H1 (cell line): ENCODE data around the gene SLC43A1. TPM values are rescaled to one million over a fixed set of nuclear protein-coding genes. Genes with fewer than 3 reads are reported as not detected.
A peak's percentile ranks its signal among the peaks of the same experiment; 100 is the strongest.

ENCODE experiments used
- CTCF ChIA-PET: fragments of 300-600 bp; sonication (Branson Sonifier 250); formaldehyde crosslinking; loops from one replicate; lab custom pipeline; 2021; ENCODE audit not compliant: partially characterized antibody; lab: Charles Lee
- POLR2A ChIA-PET: fragments of 300-600 bp; sonication (Branson Sonifier 250); formaldehyde crosslinking; loops from one replicate; lab custom pipeline; 2021; ENCODE audit warnings: inconsistent platforms; ENCODE audit not compliant: partially characterized antibody; lab: Charles Lee
- DNase-seq, 2 experiments: peaks; one replicate each; pipeline versions ENCODE4 v3.0.0 to v3.0.0-alpha.2; 2010 to 2022; ENCODE audit warnings: low spot score in 2 of 2, low read depth in 1 of 2, mixed read lengths in 1 of 2
- FAIRE-seq: peaks from 2 replicates; lab custom pipeline; 2011; peaks lifted over from hg19 to GRCh38; lab: Jason Lieb, UNC
- H2AFZ ChIP-seq: 2 replicates; pipeline ENCODE4 v1.8.1; 2012; ENCODE audit warnings: low read length, inconsistent platforms
- H2AK5ac ChIP-seq: 2 replicates; pipeline ENCODE4 v1.6.1; 2013; ENCODE audit warnings: low read depth, low read length
- H2BK120ac ChIP-seq: replicated peaks from 2 replicates; pipeline ENCODE3; 2013; ENCODE audit warnings: low read depth, low read length, inconsistent platforms
- H2BK12ac ChIP-seq: 2 replicates; pipeline ENCODE4 v1.6.1; 2013; ENCODE audit warnings: low read depth, low read length
- H2BK15ac ChIP-seq: 2 replicates; pipeline ENCODE4 v1.6.1; 2013; ENCODE audit warnings: low read length
- H2BK20ac ChIP-seq: 2 replicates; pipeline ENCODE4 v1.6.1; 2013; ENCODE audit warnings: low read length
- H2BK5ac ChIP-seq: 2 replicates; pipeline ENCODE4 v1.6.1; 2013; ENCODE audit warnings: low read depth, low read length
- H3K14ac ChIP-seq: 2 replicates; pipeline ENCODE4 v1.6.1; 2013; ENCODE audit warnings: inconsistent platforms; ENCODE audit not compliant: insufficient read length
- H3K18ac ChIP-seq: 2 replicates; pipeline ENCODE4 v1.6.1; 2013; ENCODE audit warnings: low read length; ENCODE audit errors: extremely low read depth
- H3K23ac ChIP-seq: 2 replicates; pipeline ENCODE4 v1.6.1; 2013; ENCODE audit warnings: inconsistent platforms; ENCODE audit not compliant: insufficient read length
- H3K23me2 ChIP-seq: 2 replicates; pipeline ENCODE4 v1.6.1; 2013; ENCODE audit warnings: low read depth, low read length
- H3K27ac ChIP-seq: 2 replicates; pipeline ENCODE4 v1.6.1; 2011; ENCODE audit warnings: low read depth, low read length, inconsistent platforms
- H3K27me3 ChIP-seq, 4 experiments: replicated peaks in 1 of 4; 1 replicate in 1 of 4; 2 replicates in 3 of 4; pipeline versions ENCODE4 v1.6.1 to v1.8.1; 2011 to 2013; ENCODE audit warnings: low read length in 3 of 4, mild to moderate bottlenecking in 3 of 4, inconsistent platforms in 2 of 4, mixed read lengths in 2 of 4, moderate library complexity in 1 of 4; ENCODE audit not compliant: control insufficient read depth in 3 of 4, insufficient read depth in 3 of 4; ENCODE audit errors: extremely low read depth in 1 of 4
- H3K36me3 ChIP-seq, 4 experiments: 2 replicates each; pipeline versions ENCODE4 v1.6.1 to v1.8.1; 2011 to 2013; ENCODE audit warnings: mild to moderate bottlenecking in 4 of 4, low read length in 3 of 4, moderate library complexity in 2 of 4, control low read depth in 1 of 4, inconsistent platforms in 1 of 4; ENCODE audit not compliant: insufficient read depth in 4 of 4, control insufficient read depth in 2 of 4
- H3K4ac ChIP-seq: replicated peaks from 2 replicates; pipeline ENCODE3; 2013; ENCODE audit warnings: low read length, low read depth, mixed read lengths, inconsistent platforms; ENCODE audit not compliant: insufficient read length
- H3K4me1 ChIP-seq, 4 experiments: replicated peaks in 1 of 4; 1 replicate in 1 of 4; 2 replicates in 3 of 4; pipeline versions ENCODE4 v1.6.1 to v1.8.1; 2011 to 2013; ENCODE audit warnings: low read length in 3 of 4, inconsistent platforms in 2 of 4, mixed read lengths in 1 of 4; ENCODE audit not compliant: insufficient read depth in 4 of 4, control insufficient read depth in 3 of 4
- H3K4me2 ChIP-seq, 2 experiments: 2 replicates each; pipeline versions ENCODE4 v1.6.1 to v1.8.1; 2011 to 2013; ENCODE audit warnings: low read depth in 2 of 2, low read length in 2 of 2, control low read depth in 1 of 2, inconsistent platforms in 1 of 2, mild to moderate bottlenecking in 1 of 2; ENCODE audit not compliant: insufficient read depth in 1 of 2
- H3K4me3 ChIP-seq, 4 experiments: fragments of 200-600, 300-600 bp in 1 of 4; sonication (generic), shearing (Covaris generic), sonication (Bioruptor Twin) in 1 of 4; 2 replicates each; pipeline versions ENCODE4 v1.5.1 to v1.8.1; 2011 to 2016; ENCODE audit warnings: low read length in 4 of 4, low read depth in 3 of 4, control low read depth in 2 of 4, inconsistent platforms in 2 of 4, mild to moderate bottlenecking in 2 of 4, mixed read lengths in 1 of 4, moderate library complexity in 1 of 4; ENCODE audit not compliant: insufficient read depth in 2 of 4; ENCODE audit errors: extremely low read depth in 1 of 4
- H3K56ac ChIP-seq: replicated peaks from 2 replicates; pipeline ENCODE3; 2013; ENCODE audit warnings: low read depth, mild to moderate bottlenecking, mixed read lengths, low read length, inconsistent platforms; ENCODE audit not compliant: insufficient read length
- H3K79me1 ChIP-seq: 2 replicates; pipeline ENCODE4 v1.6.1; 2013; ENCODE audit warnings: low read depth, low read length, control low read depth
- H3K79me2 ChIP-seq, 2 experiments: 2 replicates each; pipeline versions ENCODE4 v1.6.1 to v1.8.1; 2012 to 2013; ENCODE audit warnings: low read length in 2 of 2, mild to moderate bottlenecking in 2 of 2, inconsistent platforms in 1 of 2; ENCODE audit not compliant: insufficient read depth in 2 of 2, control insufficient read depth in 1 of 2
- H3K9ac ChIP-seq, 4 experiments: replicated peaks in 1 of 4; 1 replicate in 1 of 4; 2 replicates in 3 of 4; pipeline versions ENCODE4 v1.6.1 to v1.8.1; 2011 to 2013; ENCODE audit warnings: low read depth in 3 of 4, low read length in 3 of 4, control low read depth in 2 of 4, mild to moderate bottlenecking in 2 of 4, moderate library complexity in 2 of 4, inconsistent platforms in 1 of 4; ENCODE audit errors: extremely low read depth in 1 of 4
- H3K9me3 ChIP-seq, 2 experiments: 2 replicates each; pipeline versions ENCODE4 v1.6.1 to v1.8.1; 2012 to 2013; ENCODE audit warnings: mild to moderate bottlenecking in 2 of 2, moderate library complexity in 2 of 2, control low read depth in 1 of 2, inconsistent platforms in 1 of 2, low read depth in 1 of 2, low read length in 1 of 2, mixed read lengths in 1 of 2; ENCODE audit not compliant: insufficient read depth in 2 of 2
- H4K20me1 ChIP-seq, 2 experiments: replicated peaks in 1 of 2; 2 replicates each; pipeline versions ENCODE3 to v1.8.1; 2011 to 2013; ENCODE audit warnings: inconsistent platforms in 2 of 2, low read length in 2 of 2, mild to moderate bottlenecking in 1 of 2; ENCODE audit not compliant: insufficient read depth in 2 of 2, control insufficient read depth in 1 of 2
- H4K5ac ChIP-seq: 2 replicates; pipeline ENCODE4 v1.6.1; 2013; ENCODE audit warnings: low read length, low read depth, mixed read lengths, inconsistent platforms; ENCODE audit not compliant: insufficient read length
- H4K8ac ChIP-seq: 2 replicates; pipeline ENCODE4 v1.8.0; 2013; ENCODE audit warnings: mild to moderate bottlenecking, moderate library complexity, low read length, inconsistent platforms; ENCODE audit not compliant: insufficient read depth; ENCODE audit errors: extremely low read depth
- H4K91ac ChIP-seq: replicated peaks from 2 replicates; pipeline ENCODE3; 2013; ENCODE audit warnings: low read length, mixed read lengths, inconsistent platforms; ENCODE audit not compliant: insufficient read length
- ASH2L ChIP-seq: fragments of 200-600, 300-600 bp; sonication (generic); IDR thresholded peaks from one replicate; pipeline ENCODE4 v1.7.1; 2017; ENCODE audit warnings: low read length
- EP300 ChIP-seq, 2 experiments: IDR thresholded peaks; 1 replicate in 1 of 2; 2 replicates in 1 of 2; pipeline ENCODE4 v1.6.1; 2011 to 2012; ENCODE audit warnings: low read depth in 2 of 2, low read length in 2 of 2, mild to moderate bottlenecking in 2 of 2, borderline replicate concordance in 1 of 2, inconsistent platforms in 1 of 2, moderate library complexity in 1 of 2
- HDAC6 ChIP-seq: IDR thresholded peaks from one replicate; pipeline ENCODE4 v1.7.1; 2012; ENCODE audit warnings: low read depth, mild to moderate bottlenecking, inconsistent platforms, low read length, moderate library complexity
- JUND ChIP-seq: IDR thresholded peaks from 2 replicates; pipeline ENCODE4 v1.6.1; 2011; ENCODE audit warnings: mild to moderate bottlenecking, improper control_type of control experiment, low read length
- KDM5A ChIP-seq: fragments of 200-600 bp; IDR thresholded peaks from 2 replicates; pipeline ENCODE4 v1.7.1; 2012; ENCODE audit warnings: mild to moderate bottlenecking, low read length, inconsistent platforms, mixed read lengths
- POU5F1 ChIP-seq: IDR thresholded peaks from 2 replicates; pipeline ENCODE4 v1.6.1; 2011; ENCODE audit warnings: low read depth, mild to moderate bottlenecking, low read length, moderate library complexity
- SIN3A ChIP-seq, 2 experiments: IDR thresholded peaks in 1 of 2; conservative IDR thresholded peaks in 1 of 2; 2 replicates each; pipeline ENCODE4 v1.6.1; 2011 to 2012; ENCODE audit warnings: low read length in 2 of 2, improper control_type of control experiment in 1 of 2, low read depth in 1 of 2, mild to moderate bottlenecking in 1 of 2
- SP4 ChIP-seq: IDR thresholded peaks from 2 replicates; pipeline ENCODE4 v1.6.1; 2012; ENCODE audit warnings: low read length, inconsistent platforms
- TBP ChIP-seq: IDR thresholded peaks from 2 replicates; pipeline ENCODE4 v1.6.1; 2011; ENCODE audit warnings: low read depth, low read length, improper control_type of control experiment
- TCF12 ChIP-seq: IDR thresholded peaks from 2 replicates; pipeline ENCODE4 v1.6.1; 2011; ENCODE audit warnings: low read depth, mild to moderate bottlenecking, low read length
- ZNF274 ChIP-seq: IDR thresholded peaks from 2 replicates; pipeline ENCODE4 v1.7.0; 2012; ENCODE audit warnings: low read length, borderline replicate concordance; ENCODE audit errors: extremely low read depth
- WGBS, 2 experiments: shearing (Covaris generic) in 1 of 2; methylation state at CpG; one replicate each; pipeline versions ENCODE4 v1.1.6 to v1.1.7; 2013 to 2015; ENCODE audit warnings: low lambda C conversion rate in 2 of 2, mixed read lengths in 2 of 2, inconsistent platforms in 1 of 2, low coverage in 1 of 2, missing lambda C conversion rate in 1 of 2; ENCODE audit not compliant: insufficient replicate concordance in 2 of 2, insufficient coverage in 1 of 2, insufficient read length in 1 of 2; ENCODE audit errors: extremely low coverage in 1 of 2, missing lambda C conversion rate in 1 of 2; 5-methylcytosine and 5-hydroxymethylcytosine counted together
- polyA plus RNA-seq, 7 experiments: library from polyadenylated mRNA; depleted of rRNA in 3 of 7; stranded (reverse) in 5 of 7; unstranded in 2 of 7; fragments of >200 nt in 5 of 7; fragments of 200-250 nt in 2 of 7; gene quantifications; 1 replicate in 5 of 7; 2 replicates in 1 of 7; 4 replicates in 1 of 7; pipeline versions ENCODE4 v1.2.1 to v1.2.3, GENCODE V29; 2011 to 2013; ENCODE audit warnings: missing spikeins in 2 of 7, mixed read lengths in 2 of 7
- total RNA-seq: library from RNA; stranded (reverse); fragmentation: NEBNext Ultra II Directional; extraction: Animal tissue kit (Norgen Biotek cat#: 25700); gene quantifications from 2 replicates; pipeline ENCODE4 v1.2.1, GENCODE V29; 2021

SLC43A1 gene
- total and polyA plus RNA-seq, 2 of the 8 experiments (the other 6 are each of a cell fraction or from before 2014, with no cell fraction given) = 34.5 to 58.0 TPM

DNA sequence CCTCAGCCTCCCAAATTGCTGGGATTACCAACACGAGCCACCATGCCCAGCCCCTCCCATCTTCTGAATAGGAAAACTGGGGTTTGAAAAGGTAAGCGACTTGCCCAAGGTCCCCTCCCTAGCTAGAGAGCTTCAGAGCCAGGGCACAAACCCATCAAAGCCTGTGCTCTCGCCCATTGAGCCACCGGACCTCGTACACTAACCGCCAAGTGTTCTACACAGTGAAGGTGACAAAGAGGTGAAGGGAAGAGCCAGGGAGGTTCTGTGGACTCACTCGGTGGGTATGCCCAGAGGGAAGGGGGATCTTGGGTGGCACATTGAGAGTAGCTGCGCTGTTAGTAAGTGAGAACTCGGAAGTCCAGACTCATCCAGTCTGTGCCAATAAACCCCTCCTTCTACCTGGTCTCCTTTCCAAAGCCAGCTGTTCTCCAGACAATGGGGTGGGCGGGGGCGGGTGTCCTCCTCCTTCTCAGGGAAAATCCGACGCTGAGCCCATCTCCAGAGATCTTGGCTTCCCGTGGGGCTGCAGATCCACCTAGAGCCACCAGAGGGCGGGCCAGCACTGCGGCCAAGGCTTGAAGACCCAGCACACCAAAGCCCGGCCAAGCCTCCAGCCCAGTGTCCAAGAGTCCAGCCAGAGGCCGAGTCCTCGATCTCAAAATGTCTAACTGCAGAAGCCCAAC, 58.4 kb downstream of the SLC43A1 start:
- Histone ChIP-seq H3K27me3 (peaks cover 8 to 30% (median 23%) of the 10 kb centered on the region in 4 experiments), H3K23ac (no peak overlapping the region), H3K36me3 (no peaks in the 10 kb centered on the region), H2AK5ac (no peak overlapping the region), H3K23me2 (peaks cover 24% of the 10 kb centered on the region), H4K91ac (no peak overlapping the region), H3K9ac (no peak overlapping the region; a peak in 1 of 7 replicates), H3K4me1 (peaks cover 0 to 20% (median 11%) of the 10 kb centered on the region in 4 experiments; a peak in 6 of 7 replicates), H4K5ac (no peak overlapping the region), H3K4me3 (peak overlapping the region; percentile 62 to 97 (median 74); a peak in 7 of 8 replicates), H3K79me1 (no peaks in the 10 kb centered on the region), H2BK12ac (peak overlapping the region; percentile 98), H3K4me2 (peak overlapping the region; percentile 84 to 99), H3K79me2 (peaks cover 0 to 7% of the 10 kb centered on the region in 2 experiments; a peak in 1 of 4 replicates), H2BK120ac (no peak overlapping the region), H2BK5ac (no peak overlapping the region), H3K18ac (peak overlapping the region; percentile 68; the same call in 1 of the 2 replicates), H4K20me1 (no peaks in the 10 kb centered on the region), H3K56ac (no peak overlapping the region), H2AFZ (peak overlapping the region; percentile 43; the same call in 1 of the 2 replicates), H4K8ac (no peak overlapping the region), H2BK20ac (peak overlapping the region; percentile 96; the same call in 1 of the 2 replicates), H3K14ac (no peak overlapping the region), H3K9me3 (no peaks in the 10 kb centered on the region), H3K4ac (no peak overlapping the region), H2BK15ac (peak overlapping the region; percentile 89; the same call in 1 of the 2 replicates), H3K27ac (no peak overlapping the region)
- POLR2A ChIA-PET = interaction anchor here (0.6 to 10.5 kb wide), 12 partner anchors 24 to 198 kb away, joined by 3 to 141 read pairs (median 5); partner anchors contain the start of genes SLC43A1, SSRP1 and TIMM10
- WGBS, 2 experiments = 20% methylated on average over 18 of the region's 19 CpGs; no CpG with 5 or more reads in 1 of the 2 experiments
- FAIRE-seq = peak; percentile 86
- CTCF ChIA-PET = interaction anchor here (0.6 to 14.0 kb wide), 47 partner anchors 8 to 728 kb away, joined by 3 to 452 read pairs (median 4); partner anchors contain the start of genes P2RX3, PRG3, SERPING1 and SLC43A1
- peak in 1 of 2 experiments; percentile 97 for DNase-seq
- peak; percentile 70 to 74; a peak in 2 of 4 replicates for TF ChIP-seq SIN3A (conservative IDR thresholded peaks at IDR 0.05 in 1 of 2, IDR thresholded peaks at IDR 0.05 in 1 of 2; ENCODE audit: low read depth in 1 of 2, low read length in 2 of 2)
- TF ChIP-seq HDAC6 = no peak
- TF ChIP-seq JUND = peak; percentile 50; the same call in 1 of the 2 replicates
- TF ChIP-seq KDM5A = no peak
- peak; percentile 40; the same call in 1 of the 2 replicates for TF ChIP-seq TBP
- no peak for TF ChIP-seq POU5F1
- TF ChIP-seq TCF12 = no peak
- peak in 1 of 2 experiments; percentile 60; a peak in 1 of 3 replicates for TF ChIP-seq EP300 (IDR thresholded peaks at IDR 0.05; ENCODE audit: borderline replicate concordance in 1 of 2, low read depth in 2 of 2, low read length in 2 of 2)
- no peak for TF ChIP-seq ZNF274
- TF ChIP-seq ASH2L = no peak
- no peak for TF ChIP-seq SP4
